Heart right ventricle (tissue), 16 donors: Measurements from ENCODE around the gene URI1. TPM values are rescaled to one million over a fixed set of nuclear protein-coding genes. Genes with fewer than 3 reads are reported as not detected.
A peak's percentile ranks its signal among the peaks of the same experiment; 100 is the strongest.

Experiments
- ATAC-seq, 8 donors: fragments of 200-7000 bp; cut with Tn5 transposase; one replicate each; pipeline ENCODE4 v1.9.1; 2020; ENCODE audit warnings: mild to moderate bottlenecking in 8 of 8, moderate library complexity in 8 of 8, moderate number of reproducible peaks in 1 of 8
- DNase-seq, 2 donors: peaks; one replicate each; pipeline ENCODE4 v3.0.0-alpha.2; 2020
- H3K27ac ChIP-seq, 10 donors: fragments of 200-600 bp; sonication (generic) in 2 of 10; one replicate each; pipeline versions ENCODE4 v1.5.0 to v1.8.0; 2020 to 2022; ENCODE audit warnings: mild to moderate bottlenecking in 3 of 10
- H3K27me3 ChIP-seq, 7 donors: fragments of 200-600 bp; one replicate each; pipeline ENCODE4 v1.8.0; 2021 to 2022; ENCODE audit warnings: mild to moderate bottlenecking in 2 of 7
- H3K36me3 ChIP-seq, 9 donors: fragments of 200-600 bp; sonication (generic) in 1 of 9; one replicate each; pipeline versions ENCODE4 v1.5.0 to v1.8.0; 2020 to 2022; ENCODE audit warnings: mild to moderate bottlenecking in 2 of 9
- H3K4me1 ChIP-seq, 9 donors: fragments of 200-600 bp; sonication (generic) in 1 of 9; one replicate each; pipeline versions ENCODE4 v1.5.0 to v1.8.0; 2020 to 2022; ENCODE audit warnings: mild to moderate bottlenecking in 4 of 9
- H3K4me3 ChIP-seq, 10 donors: fragments of 200-600 bp; sonication (generic) in 2 of 10; one replicate each; pipeline versions ENCODE4 v1.5.0 to v1.8.0; 2020 to 2022; ENCODE audit warnings: mild to moderate bottlenecking in 7 of 10, moderate library complexity in 2 of 10
- H3K9me3 ChIP-seq, 11 donors: fragments of 200-600 bp in 10 of 11; sonication (generic) in 2 of 11; one replicate each; pipeline versions ENCODE4 v1.5.0 to v1.8.0; 2013 to 2022; ENCODE audit warnings: mild to moderate bottlenecking in 2 of 11, control low read depth in 1 of 11, moderate library complexity in 1 of 11
- CTCF ChIP-seq, 9 donors: fragments of 200-600 bp; sonication (generic) in 2 of 9; IDR thresholded peaks; one replicate each; pipeline versions ENCODE4 v1.5.0 to v1.8.0; 2021 to 2022; ENCODE audit warnings: antibody characterized with exemption in 9 of 9, mild to moderate bottlenecking in 5 of 9, moderate library complexity in 1 of 9
- WGBS, 2 donors: extraction: QIAGEN DNeasy Blood & Tissue Kit; methylation state at CpG; one replicate each; pipeline ENCODE4 v1.1.7; 2013; ENCODE audit warnings: inconsistent platforms in 1 of 2; 5-methylcytosine and 5-hydroxymethylcytosine counted together
- intact Hi-C, 10 donors: fragments of 100-400 bp; cut with DNase I; formaldehyde crosslinking; loops; one replicate each; pipeline versions ENCODE4 v1.11.1 to v1.14.2; 2022
- polyA plus RNA-seq, 2 donors: library from polyadenylated mRNA; stranded (reverse); fragments of 200-250 nt; gene quantifications; one replicate each; pipeline ENCODE4 v1.2.3, GENCODE V29; 2013
- total RNA-seq, 10 donors: library from RNA; stranded (reverse); fragmentation: NEBNext Ultra II Directional in 3 of 10; extraction: Animal tissue kit (Norgen Biotek cat#: 25700) in 3 of 10; gene quantifications; one replicate each; pipeline versions ENCODE4 v1.2.1 to v1.2.4, GENCODE V29; 2021 to 2023
- donor health status: Arrhythmogenic right ventricular cardiomyopathy.
- donor health status: ischemic (EF 13 %, LVEDD 7.1; RV severe dilation, severe dysfunction).
- donor health status: healthy with polysubstance abuse.
- donor health status: DM: no; HTN: yes; CAD: no.
- donor health status: DM: no; HTN: no; CAD: no.
- donor health status: ischemic (EF 25% LVEDD 6.9; RV normal size, moderate dysfunction).
- donor health status: ischemic (EF 25% LVEDD 5.7; RV mildly dilated, moderate dysfunction).
- donor health status: healthy.
- donor health status: DM: yes; HTN: yes; CAD: no.
- donor health status: Ischemic cardiomyopathy.
- donor health status: ischemic (EF 35%, LVEDD 5.7; RV mildly dilated, moderate dysfunction).
- donor health status: nonischemic (EF 11% LVEDD 7.7; RV severe dilation, severe dysfunction).
- donor health status: DM: yes; HTN: yes; CAD: no.
- donor health status: PGD.
- donor health status: ischemic (EF 29% LVEDD 5.4; RV normal size, mild dysfunction).
- donor health status: nonischemic (EF 23%, LVEDD 6.1; RV moderate dilation, normal function).

URI1 gene
- total and polyA plus RNA-seq, 12 donors, result 10.2 to 47.7 (median 41.9) TPM

GRCh38 chr19:30001791-30002190 lies 59.8 kb downstream of the URI1 start:
- DNase-seq (no peak), ATAC-seq (no peak)
- peaks cover 0 to 28% (median 0%) of the 10 kb centered on the region in 9 donors for H3K36me3 ChIP-seq
- intact Hi-C loops, result no loop called here
- H3K4me3 ChIP-seq, result no peak overlapping the region
- 65 to 67% methylated on average over 4 of the region's 4 CpGs for WGBS, 2 donors
- peaks cover 0 to 29% (median 0%) of the 10 kb centered on the region in 11 donors for H3K9me3 ChIP-seq
- H3K27me3 ChIP-seq, result no peaks in the 10 kb centered on the region
- no peak overlapping the region for H3K27ac ChIP-seq
- H3K4me1 ChIP-seq, result no peaks in the 10 kb centered on the region
- peak in 1 of 9 donors; percentile 4 for TF ChIP-seq CTCF (IDR thresholded peaks at IDR 0.05)

- Histone ChIP-seq H3K36me3 (peaks cover 0 to 42% (median 0%) of the 10 kb centered on the region in 9 donors), H3K27ac (no peak overlapping the region), H3K27me3 (no peaks in the 10 kb centered on the region), H3K4me1 (no peaks in the 10 kb centered on the region), H3K9me3 (peaks cover 0 to 24% (median 0%) of the 10 kb centered on the region in 11 donors), H3K4me3 (no peak overlapping the region)
- WGBS, 2 donors, result 76 to 80% methylated on average over 6 of the region's 6 CpGs
- ATAC-seq (no peak), DNase-seq (no peak)
- intact Hi-C loops, result no loop called here
- no peak for TF ChIP-seq CTCF (IDR thresholded peaks at IDR 0.05)
Observed at GRCh38 chr19:30003866-30004265, 61.8 kb downstream of the URI1 start.

- TF ChIP-seq CTCF (IDR thresholded peaks at IDR 0.05), result no peak
- no peak for DNase-seq
- Histone ChIP-seq H3K4me3 (no peak overlapping the region), H3K27me3 (no peaks in the 10 kb centered on the region), H3K27ac (no peak overlapping the region), H3K4me1 (no peaks in the 10 kb centered on the region), H3K36me3 (peaks cover 0 to 42% (median 4%) of the 10 kb centered on the region in 9 donors), H3K9me3 (peaks cover 0 to 20% (median 0%) of the 10 kb centered on the region in 11 donors)
- WGBS, 2 donors, result 91 to 97% methylated on average over 1 of the region's 1 CpG
- intact Hi-C loops, result no loop called here
- ATAC-seq, result no peak
Observed at GRCh38 chr19:30004403-30004802, 62.4 kb downstream of the URI1 start.

- H3K36me3 ChIP-seq, result peaks cover 0 to 53% (median 11%) of the 10 kb centered on the region in 9 donors
- H3K9me3 ChIP-seq, result peaks cover 0 to 2% (median 0%) of the 10 kb centered on the region in 11 donors
- no peaks in the 10 kb centered on the region for H3K4me1 ChIP-seq
- intact Hi-C loops, result no loop called here
- H3K4me3 ChIP-seq, result no peak overlapping the region
- 90% methylated on average over 4 of the region's 4 CpGs for WGBS, 2 donors
- H3K27me3 ChIP-seq, result no peaks in the 10 kb centered on the region
- H3K27ac ChIP-seq, result no peak overlapping the region
- DNase-seq (no peak), ATAC-seq (no peak)
- no peak for TF ChIP-seq CTCF (IDR thresholded peaks at IDR 0.05)
Observed at GRCh38 chr19:30006207-30006606, 64.2 kb downstream of the URI1 start.
